Measurements from ENCODE around the gene RHOXF1. TPM values are rescaled to one million over a fixed set of nuclear protein-coding genes. Genes with fewer than 3 reads are reported as not detected.

Gene RHOXF1
- polyA plus RNA-seq, 6 donors from 2014 or later = not detected

Other genes with a start within 250 kb of the RHOXF1 start
- 10 to 100 TPM; 42.5 to 78.4 (median 60.5) TPM for gene RNF113A, start 244.2 kb downstream of the RHOXF1 start, polyA plus RNA-seq (ENCODE audit: low read depth in 6 of 6)
- 100 to 1,000 TPM; 268 to 457 (median 303) TPM for gene NDUFA1, start 244.1 kb downstream of the RHOXF1 start, polyA plus RNA-seq (ENCODE audit: low read depth in 6 of 6)
- gene AKAP14, start 220.0 kb downstream of the RHOXF1 start, polyA plus RNA-seq (ENCODE audit: low read depth in 6 of 6) = not detected
- gene NKAP, start 172.2 kb downstream of the RHOXF1 start, polyA plus RNA-seq (ENCODE audit: low read depth in 6 of 6) = 1 to 10 TPM; 2.3 to 5.2 (median 3.3) TPM
- gene RHOXF2B, start 38.2 kb downstream of the RHOXF1 start, polyA plus RNA-seq (ENCODE audit: low read depth in 6 of 6) = under 1 TPM in 1 of 6 donors, not detected in 5; 0.10 TPM
- gene RHOXF2, start 42.7 kb upstream of the RHOXF1 start, polyA plus RNA-seq (ENCODE audit: low read depth in 6 of 6) = under 1 TPM in 3 of 6 donors, not detected in 3; 0.11 to 0.16 (median 0.15) TPM
- 10 to 100 TPM; 12.0 to 24.1 (median 15.9) TPM for gene ZBTB33, start 134.9 kb upstream of the RHOXF1 start, polyA plus RNA-seq (ENCODE audit: low read depth in 6 of 6)
- under 1 TPM in 3 of 6 donors, not detected in 3; 0.15 to 0.24 (median 0.23) TPM for gene TMEM255A, start 195.5 kb upstream of the RHOXF1 start, polyA plus RNA-seq (ENCODE audit: low read depth in 6 of 6)
- gene ATP1B4, start 246.2 kb upstream of the RHOXF1 start, polyA plus RNA-seq (ENCODE audit: low read depth in 6 of 6) = not detected